Stimulated activated CD8-positive, alpha-beta memory T cell treated with anti-CD3 and anti-CD28 coated beads, Interleukin-4, amount 100 ng/mL, for 24 hours (primary cell): ENCODE results near the gene ZNF670.
"Not testable (repeated sequence)": the region's sequence is repeated elsewhere in the genome, so short reads cannot be mapped to it uniquely, and the experiment has no call there.

Experiments
- DNase-seq: peaks from one replicate; pipeline ENCODE4 v3.0.0-alpha.2; 2020; ENCODE audit warnings: low read depth

Gene ZNF670

GRCh38 chr1:247078258-247079140 lies at the start of gene ZNF670:
ZNF670 (minus strand) TSS chr1:247078811; CDS start chr1:247078596, 215 bp downstream.
- peak; percentile 87 for DNase-seq

GRCh38 chr1:247127519-247128282 lies 49.1 kb upstream of the ZNF670 start:
- not testable (repeated sequence) for DNase-seq

- DNase-seq, result not testable (repeated sequence)
Observed at GRCh38 chr1:247126601-247127000, 48.0 kb upstream of the ZNF670 start.

GRCh38 chr1:247126166-247126565 lies 47.6 kb upstream of the ZNF670 start:
- DNase-seq, result not testable (repeated sequence)

- no peak for DNase-seq
Observed at GRCh38 chr1:247121382-247121781, 42.8 kb upstream of the ZNF670 start.

GRCh38 chr1:247120408-247120668 lies 41.7 kb upstream of the ZNF670 start:
- not testable (repeated sequence) for DNase-seq

GRCh38 chr1:247119600-247120407 lies 41.2 kb upstream of the ZNF670 start:
- no peak for DNase-seq

GRCh38 chr1:247118946-247119446 lies 40.4 kb upstream of the ZNF670 start:
- DNase-seq, result no peak

- DNase-seq, result no peak
Observed at GRCh38 chr1:247115545-247115944, 36.9 kb upstream of the ZNF670 start.

- no peak for DNase-seq
Observed at GRCh38 chr1:247115141-247115510, 36.5 kb upstream of the ZNF670 start.

- no peak for DNase-seq
Observed at GRCh38 chr1:247114351-247115140, 35.9 kb upstream of the ZNF670 start.

- no peak for DNase-seq
Observed at GRCh38 chr1:247113733-247114271, 35.2 kb upstream of the ZNF670 start.

GRCh38 chr1:247113094-247113497 lies 34.5 kb upstream of the ZNF670 start:
- no peak for DNase-seq

- DNase-seq, result no peak
Observed at GRCh38 chr1:247112479-247112781, 33.8 kb upstream of the ZNF670 start.

GRCh38 chr1:247111700-247112478 lies 33.3 kb upstream of the ZNF670 start:
- DNase-seq, result no peak

GRCh38 chr1:247111259-247111699 lies 32.7 kb upstream of the ZNF670 start:
- no peak for DNase-seq

GRCh38 chr1:247110627-247111258 lies 32.1 kb upstream of the ZNF670 start:
- no peak for DNase-seq

- no peak for DNase-seq
Observed at GRCh38 chr1:247107694-247108093, 29.1 kb upstream of the ZNF670 start.

GRCh38 chr1:247105966-247106365 lies 27.4 kb upstream of the ZNF670 start:
- no peak for DNase-seq

GRCh38 chr1:247104965-247105364 lies 26.4 kb upstream of the ZNF670 start:
- DNase-seq, result no peak
